HL-60 (cell line): Measurements from ENCODE around the gene PLVAP.

Source experiments
- DNase-seq, 2 experiments: peaks; one replicate each; pipeline ENCODE4 v3.0.0-alpha.2; 2010 to 2020; ENCODE audit warnings: low read depth in 1 of 2, low spot score in 1 of 2
- H3K27ac ChIP-seq: fragments of 250-450 bp; sonication (Bioruptor Pico); replicated peaks from 2 replicates; pipeline ENCODE4 v1.5.1; 2020; ENCODE audit warnings: mild to moderate bottlenecking, moderate library complexity
- H3K27me3 ChIP-seq: fragments of 250-450 bp; sonication (Bioruptor Pico); 2 replicates; pipeline ENCODE4 v1.5.1; 2021; ENCODE audit warnings: mild to moderate bottlenecking, moderate library complexity; ENCODE audit not compliant: insufficient read depth, poor library complexity, severe bottlenecking
- H3K4me3 ChIP-seq: replicated peaks from 2 replicates; pipeline ENCODE4 v1.5.1; 2011; ENCODE audit warnings: mild to moderate bottlenecking, control low read depth, low read length; ENCODE audit not compliant: insufficient read depth
- GABPA ChIP-seq: IDR thresholded peaks from 2 replicates; pipeline ENCODE4 v1.6.1; 2012; ENCODE audit warnings: low read depth
- POLR2AphosphoS5 ChIP-seq: IDR thresholded peaks from 2 replicates; pipeline ENCODE4 v1.6.1; 2012; ENCODE audit warnings: low read depth
- SPI1 ChIP-seq: IDR thresholded peaks from 2 replicates; pipeline ENCODE4 v1.6.1; 2012; ENCODE audit warnings: low read depth, mild to moderate bottlenecking, borderline replicate concordance
- TF ChIP-seq, protein P1 (sequence below): IDR thresholded peaks from one replicate; pipeline ENCODE4 v1.5.1; 2011; ENCODE audit warnings: low read length, control low read depth, inconsistent platforms; ENCODE audit not compliant: insufficient read depth
- TF ChIP-seq, protein P2 (sequence below): IDR thresholded peaks from 2 replicates; pipeline ENCODE4 v1.6.1; 2012; ENCODE audit warnings: low read depth; ENCODE audit not compliant: insufficient replicate concordance

Gene PLVAP

DNA sequence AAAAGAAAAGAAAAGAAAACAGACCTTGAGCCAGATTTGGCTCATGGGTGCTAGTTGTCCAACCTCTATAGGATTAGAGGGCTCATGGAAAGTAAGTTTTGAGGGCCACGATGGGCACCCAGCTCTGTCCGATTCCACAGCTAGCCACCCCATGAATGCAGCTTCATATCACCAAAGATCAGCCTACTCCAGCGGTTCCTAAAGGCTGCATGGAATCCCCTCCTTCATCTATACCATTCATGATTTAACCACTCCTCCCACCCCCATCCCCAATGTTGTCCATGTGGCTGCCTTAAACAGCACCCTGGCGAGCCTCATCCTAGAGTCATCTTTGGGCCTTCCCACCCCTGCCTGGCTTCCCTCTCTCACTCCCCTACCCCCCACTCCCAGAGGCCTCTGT is 44.8 kb upstream of the PLVAP start:
- no peak overlapping the region for H3K27ac ChIP-seq
- DNase-seq, result no peak
- H3K4me3 ChIP-seq, result no peak overlapping the region
- TF ChIP-seq, protein P1, sequence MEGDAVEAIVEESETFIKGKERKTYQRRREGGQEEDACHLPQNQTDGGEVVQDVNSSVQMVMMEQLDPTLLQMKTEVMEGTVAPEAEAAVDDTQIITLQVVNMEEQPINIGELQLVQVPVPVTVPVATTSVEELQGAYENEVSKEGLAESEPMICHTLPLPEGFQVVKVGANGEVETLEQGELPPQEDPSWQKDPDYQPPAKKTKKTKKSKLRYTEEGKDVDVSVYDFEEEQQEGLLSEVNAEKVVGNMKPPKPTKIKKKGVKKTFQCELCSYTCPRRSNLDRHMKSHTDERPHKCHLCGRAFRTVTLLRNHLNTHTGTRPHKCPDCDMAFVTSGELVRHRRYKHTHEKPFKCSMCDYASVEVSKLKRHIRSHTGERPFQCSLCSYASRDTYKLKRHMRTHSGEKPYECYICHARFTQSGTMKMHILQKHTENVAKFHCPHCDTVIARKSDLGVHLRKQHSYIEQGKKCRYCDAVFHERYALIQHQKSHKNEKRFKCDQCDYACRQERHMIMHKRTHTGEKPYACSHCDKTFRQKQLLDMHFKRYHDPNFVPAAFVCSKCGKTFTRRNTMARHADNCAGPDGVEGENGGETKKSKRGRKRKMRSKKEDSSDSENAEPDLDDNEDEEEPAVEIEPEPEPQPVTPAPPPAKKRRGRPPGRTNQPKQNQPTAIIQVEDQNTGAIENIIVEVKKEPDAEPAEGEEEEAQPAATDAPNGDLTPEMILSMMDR, result no peak
- TF ChIP-seq POLR2AphosphoS5 (no peak), GABPA (no peak), SPI1 (no peak)
- TF ChIP-seq, protein P2, sequence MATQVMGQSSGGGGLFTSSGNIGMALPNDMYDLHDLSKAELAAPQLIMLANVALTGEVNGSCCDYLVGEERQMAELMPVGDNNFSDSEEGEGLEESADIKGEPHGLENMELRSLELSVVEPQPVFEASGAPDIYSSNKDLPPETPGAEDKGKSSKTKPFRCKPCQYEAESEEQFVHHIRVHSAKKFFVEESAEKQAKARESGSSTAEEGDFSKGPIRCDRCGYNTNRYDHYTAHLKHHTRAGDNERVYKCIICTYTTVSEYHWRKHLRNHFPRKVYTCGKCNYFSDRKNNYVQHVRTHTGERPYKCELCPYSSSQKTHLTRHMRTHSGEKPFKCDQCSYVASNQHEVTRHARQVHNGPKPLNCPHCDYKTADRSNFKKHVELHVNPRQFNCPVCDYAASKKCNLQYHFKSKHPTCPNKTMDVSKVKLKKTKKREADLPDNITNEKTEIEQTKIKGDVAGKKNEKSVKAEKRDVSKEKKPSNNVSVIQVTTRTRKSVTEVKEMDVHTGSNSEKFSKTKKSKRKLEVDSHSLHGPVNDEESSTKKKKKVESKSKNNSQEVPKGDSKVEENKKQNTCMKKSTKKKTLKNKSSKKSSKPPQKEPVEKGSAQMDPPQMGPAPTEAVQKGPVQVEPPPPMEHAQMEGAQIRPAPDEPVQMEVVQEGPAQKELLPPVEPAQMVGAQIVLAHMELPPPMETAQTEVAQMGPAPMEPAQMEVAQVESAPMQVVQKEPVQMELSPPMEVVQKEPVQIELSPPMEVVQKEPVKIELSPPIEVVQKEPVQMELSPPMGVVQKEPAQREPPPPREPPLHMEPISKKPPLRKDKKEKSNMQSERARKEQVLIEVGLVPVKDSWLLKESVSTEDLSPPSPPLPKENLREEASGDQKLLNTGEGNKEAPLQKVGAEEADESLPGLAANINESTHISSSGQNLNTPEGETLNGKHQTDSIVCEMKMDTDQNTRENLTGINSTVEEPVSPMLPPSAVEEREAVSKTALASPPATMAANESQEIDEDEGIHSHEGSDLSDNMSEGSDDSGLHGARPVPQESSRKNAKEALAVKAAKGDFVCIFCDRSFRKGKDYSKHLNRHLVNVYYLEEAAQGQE, result no peak
- H3K27me3 ChIP-seq, result no peaks in the 10 kb centered on the region

DNA sequence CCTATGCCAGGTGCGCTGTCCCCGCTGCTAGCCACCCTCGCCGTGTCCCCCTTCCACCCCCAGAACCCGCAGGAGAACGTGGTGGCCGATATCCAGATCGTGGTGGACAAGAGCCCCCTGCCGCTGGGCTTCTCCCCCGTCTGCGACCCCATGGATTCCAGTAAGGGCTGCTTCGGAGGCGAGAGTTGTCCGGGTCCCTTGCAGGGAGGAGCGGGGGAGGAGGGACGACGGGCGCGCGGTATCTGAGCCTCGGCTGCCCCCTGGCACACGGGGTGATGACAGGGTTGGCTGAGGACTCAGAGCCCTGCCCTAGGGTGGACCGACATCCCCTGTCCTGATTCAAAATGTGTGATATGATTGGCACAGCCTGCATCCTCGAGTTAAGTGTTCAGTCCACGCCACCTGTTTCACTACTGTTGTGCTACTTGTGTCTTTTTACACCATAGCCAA is 43.4 kb upstream of the PLVAP start:
- Histone ChIP-seq H3K4me3 (peak overlapping the region; percentile 88), H3K27ac (peak overlapping the region; percentile 59), H3K27me3 (no peaks in the 10 kb centered on the region)
- TF ChIP-seq SPI1, result no peak
- TF ChIP-seq, protein P1, result no peak
- TF ChIP-seq, protein P2, result no peak
- TF ChIP-seq GABPA, result no peak
- DNase-seq, result peak in 1 of 2 experiments; percentile 34

DNA sequence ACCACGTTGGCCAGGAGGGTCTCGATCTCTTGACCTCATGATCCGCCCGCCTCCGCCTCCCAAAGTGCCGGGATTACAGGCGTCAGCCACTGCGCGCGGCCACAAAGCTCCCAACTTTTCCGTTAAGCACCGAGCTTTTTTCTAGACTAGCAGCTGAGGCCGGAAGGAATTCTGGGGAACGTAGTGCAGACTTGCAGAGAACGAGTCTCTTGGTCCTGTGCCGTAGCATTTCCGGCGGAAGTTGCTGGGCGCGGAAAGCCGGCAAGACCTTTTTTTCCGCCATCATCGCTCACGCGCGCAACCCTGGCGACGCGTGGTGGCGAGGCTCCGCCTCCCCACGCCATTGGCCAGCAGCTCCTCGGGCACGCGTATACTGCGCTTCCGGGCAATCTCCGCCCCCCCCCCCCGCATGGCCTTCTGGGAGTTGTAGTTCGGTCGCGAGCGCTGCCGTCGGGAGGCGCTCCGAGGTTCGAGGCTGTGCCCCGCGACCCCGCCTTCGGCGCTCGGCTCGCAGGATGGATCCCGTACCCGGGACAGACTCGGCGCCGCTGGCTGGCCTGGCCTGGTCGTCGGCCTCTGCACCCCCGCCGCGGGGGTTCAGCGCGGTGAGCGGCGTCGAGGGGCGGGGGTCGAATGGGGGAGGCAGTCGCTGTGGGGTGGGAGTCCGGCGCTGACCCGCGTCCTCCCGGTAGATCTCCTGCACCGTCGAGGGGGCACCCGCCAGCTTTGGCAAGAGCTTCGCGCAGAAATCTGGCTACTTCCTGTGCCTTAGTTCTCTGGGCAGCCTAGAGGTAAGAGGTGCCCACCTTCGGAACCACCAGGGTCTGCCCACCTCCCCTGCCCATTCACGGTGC is 42.7 kb upstream of the PLVAP start, which contains the start of gene MVB12A:
TSS of gene MVB12A (plus strand) at position 427 of the 854 bp plus-strand sequence. CDS start at position 516, 89 bp downstream.
- TF ChIP-seq GABPA (peak; percentile 98), SPI1 (no peak), POLR2AphosphoS5 (peak; percentile 58)
- Histone ChIP-seq H3K4me3 (peak within 1 kb of the TSS; percentile 88), H3K27me3 (no peaks in the 10 kb centered on the region), H3K27ac (peak within 1 kb of the TSS; percentile 64)
- peak; percentile 98 to 99 for DNase-seq

DNA sequence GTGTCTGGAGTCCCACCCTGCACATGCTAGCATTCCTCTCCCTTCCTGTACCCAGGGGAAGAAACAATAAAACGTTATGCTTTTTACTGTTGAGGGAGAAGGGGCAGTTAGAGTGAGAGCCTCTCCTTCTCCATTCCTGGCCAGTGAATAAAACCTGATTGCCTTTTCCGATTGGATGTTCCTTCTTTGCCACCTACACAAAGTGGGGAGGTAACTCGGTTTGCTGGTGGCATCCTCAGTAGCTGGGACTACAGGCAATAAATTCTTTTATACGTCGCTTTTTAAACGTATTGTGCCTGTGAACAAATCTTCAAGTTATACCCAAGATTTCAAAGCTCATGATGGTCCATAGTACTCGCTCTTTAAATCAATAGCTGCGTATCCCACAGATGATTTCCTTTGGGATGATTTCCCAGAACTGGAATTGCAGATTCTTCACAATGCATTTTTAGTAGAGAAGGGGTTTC is 42.0 kb upstream of the PLVAP start:
- Histone ChIP-seq H3K27me3 (no peaks in the 10 kb centered on the region), H3K27ac (peak overlapping the region; percentile 64), H3K4me3 (peak overlapping the region; percentile 51)
- TF ChIP-seq, protein P2, result no peak
- TF ChIP-seq POLR2AphosphoS5 (no peak), GABPA (no peak), SPI1 (no peak)
- TF ChIP-seq, protein P1, result no peak
- no peak for DNase-seq
